HCT116 (cell line): Measurements from ENCODE around the gene NELL1. TPM values are rescaled to one million over a fixed set of nuclear protein-coding genes. Genes with fewer than 3 reads are reported as not detected.

Source experiments
- ATAC-seq: fragments of 200-7000 bp; cut with Tn5 transposase; 2 replicates; pipeline ENCODE4 v1.9.1; 2020; ENCODE audit warnings: mild to moderate bottlenecking, moderate library complexity
- BruUV-seq: library from RNA; stranded (reverse); fragments of 400-500 nt; replicated peaks from 2 replicates; lab custom pipeline; 2021; lab: Mats Ljungman, UMichigan
- CTCF ChIA-PET: fragments of 300-600 bp; sonication (Branson Sonifier 250); formaldehyde crosslinking; loops from one replicate; lab custom pipeline; 2021; ENCODE audit warnings: antibody characterized with exemption; lab: Charles Lee
- POLR2A ChIA-PET: fragments of 300-600, 350-600 bp; sonication (Branson Sonifier 250); formaldehyde crosslinking; loops from one replicate; lab custom pipeline; 2021; ENCODE audit warnings: antibody characterized with exemption; lab: Charles Lee
- RAD21 ChIA-PET, 2 experiments: fragments of 300-600 bp; sonication (Branson Sonifier 250); formaldehyde crosslinking; loops; one replicate each; lab custom pipeline; 2023; ENCODE audit warnings: low total read pairs in 2 of 2; ENCODE audit not compliant: uncharacterized antibody in 2 of 2, unreplicated experiment in 2 of 2, low non-redundant PET in 1 of 2; lab: Charles Lee
- DNase-seq: peaks from one replicate; pipeline ENCODE4 v3.0.0-alpha.2; 2010; ENCODE audit warnings: low read depth, low spot score
- H2AFZ ChIP-seq: fragments of 200-600 bp; shearing (Covaris generic), sonication (generic); 2 replicates; pipeline ENCODE4 v1.6.1; 2017; ENCODE audit warnings: low read depth, mixed run types, mixed read lengths, antibody characterized with exemption, low read length; ENCODE audit not compliant: poor library complexity, severe bottlenecking
- H3K27ac ChIP-seq: 2 replicates; pipeline ENCODE4 v1.5.1; 2012; ENCODE audit warnings: low read depth, low read length
- H3K27me3 ChIP-seq: fragments of 200-600 bp; sonication (generic); 2 replicates; pipeline ENCODE4 v1.6.1; 2016; ENCODE audit warnings: mixed run types, low read length, mixed read lengths; ENCODE audit not compliant: insufficient read depth
- H3K36me3 ChIP-seq, 2 experiments: fragments of 200-500 bp in 1 of 2; fragments of 200-600 bp in 1 of 2; sonication (Bioruptor generic) in 1 of 2; sonication (generic) in 1 of 2; 2 replicates each; pipeline versions ENCODE4 v1.5.1 to v1.6.1; 2014 to 2016; ENCODE audit warnings: low read length in 2 of 2, inconsistent platforms in 1 of 2, mixed read lengths in 1 of 2, mixed run types in 1 of 2; ENCODE audit not compliant: insufficient read depth in 2 of 2, control insufficient read depth in 1 of 2
- H3K4me1 ChIP-seq, 2 experiments: fragments of 200-600 bp in 1 of 2; sonication (generic) in 1 of 2; 2 replicates each; pipeline versions ENCODE4 v1.5.1 to v1.6.1; 2012 to 2017; ENCODE audit warnings: low read length in 2 of 2, inconsistent platforms in 1 of 2, mild to moderate bottlenecking in 1 of 2, mixed read lengths in 1 of 2, mixed run types in 1 of 2, moderate library complexity in 1 of 2; ENCODE audit not compliant: insufficient read depth in 2 of 2, control insufficient read depth in 1 of 2
- H3K4me2 ChIP-seq: fragments of 200-600 bp; sonication (generic); 2 replicates; pipeline ENCODE4 v1.6.1; 2017; ENCODE audit warnings: mixed run types, low read length, mixed read lengths
- H3K4me3 ChIP-seq, 2 experiments: fragments of 200-600 bp in 1 of 2; sonication (generic) in 1 of 2; replicated peaks in 1 of 2; 2 replicates each; pipeline ENCODE4 v1.5.1; 2011 to 2016; ENCODE audit warnings: low read length in 2 of 2, control low read depth in 1 of 2, low read depth in 1 of 2, mild to moderate bottlenecking in 1 of 2, mixed read lengths in 1 of 2, mixed run types in 1 of 2
- H3K79me2 ChIP-seq: fragments of 200-600 bp; sonication (generic); 2 replicates; pipeline ENCODE4 v1.6.1; 2017; ENCODE audit warnings: mild to moderate bottlenecking, mixed run types, low read length, moderate library complexity, mixed read lengths; ENCODE audit not compliant: insufficient read depth
- H3K9ac ChIP-seq: fragments of 200-600 bp; sonication (generic); 2 replicates; pipeline ENCODE4 v1.6.1; 2016; ENCODE audit warnings: low read length, mixed read lengths
- H3K9me2 ChIP-seq: fragments of 200-600 bp; sonication (generic), shearing (Covaris generic); 2 replicates; pipeline ENCODE4 v1.6.1; 2017; ENCODE audit warnings: mixed run types, mild to moderate bottlenecking, moderate library complexity; ENCODE audit not compliant: insufficient read depth
- H3K9me3 ChIP-seq, 2 experiments: fragments of 200-500 bp in 1 of 2; fragments of 200-600 bp in 1 of 2; sonication (Bioruptor generic) in 1 of 2; sonication (generic) in 1 of 2; 2 replicates each; pipeline ENCODE4 v1.6.1; 2014 to 2017; ENCODE audit warnings: low read length in 2 of 2, mixed read lengths in 2 of 2, inconsistent platforms in 1 of 2, low read depth in 1 of 2, mild to moderate bottlenecking in 1 of 2, mixed run types in 1 of 2, moderate library complexity in 1 of 2; ENCODE audit not compliant: control insufficient read depth in 1 of 2, insufficient read depth in 1 of 2
- H4K20me1 ChIP-seq: fragments of 200-600 bp; sonication (generic), shearing (Covaris generic); 2 replicates; pipeline ENCODE4 v1.6.1; 2017; ENCODE audit warnings: mixed run types, mild to moderate bottlenecking, moderate library complexity; ENCODE audit not compliant: insufficient read depth
- CEBPB ChIP-seq: IDR thresholded peaks from 2 replicates; pipeline ENCODE4 v1.6.1; 2012; ENCODE audit warnings: low read depth
- CTCF ChIP-seq, 3 experiments: fragments of 200-600 bp in 1 of 3; sonication (generic) in 1 of 3; IDR thresholded peaks in 2 of 3; conservative IDR thresholded peaks in 1 of 3; 2 replicates each; pipeline ENCODE4 v1.5.1; 2012 to 2017; ENCODE audit warnings: low read depth in 2 of 3, low read length in 2 of 3, antibody characterized with exemption in 1 of 3, borderline replicate concordance in 1 of 3, control low read depth in 1 of 3, mild to moderate bottlenecking in 1 of 3, mixed read lengths in 1 of 3, mixed run types in 1 of 3, moderate library complexity in 1 of 3; ENCODE audit not compliant: insufficient read depth in 1 of 3
- EGR1 ChIP-seq: IDR thresholded peaks from 2 replicates; pipeline ENCODE4 v1.6.1; 2012; ENCODE audit warnings: low read depth
- ELF1 ChIP-seq: IDR thresholded peaks from 2 replicates; pipeline ENCODE4 v1.6.1; 2012; ENCODE audit warnings: low read depth, borderline replicate concordance
- EZH2 ChIP-seq: fragments of 200-600 bp; sonication (generic); IDR thresholded peaks from 2 replicates; pipeline ENCODE4 v1.6.1; 2017; ENCODE audit warnings: antibody characterized with exemption, mixed run types
- EZH2phosphoT487 ChIP-seq: fragments of 200-600 bp; IDR thresholded peaks from 2 replicates; pipeline ENCODE4 v1.6.1; 2018; ENCODE audit warnings: antibody characterized with exemption, borderline replicate concordance
- FOSL1 ChIP-seq: IDR thresholded peaks from 2 replicates; pipeline ENCODE4 v1.6.1; 2012; ENCODE audit warnings: low read depth
- MAX ChIP-seq: IDR thresholded peaks from 2 replicates; pipeline ENCODE4 v1.6.1; 2012
- POLR2A ChIP-seq: IDR thresholded peaks from 2 replicates; pipeline ENCODE4 v1.7.0; 2011; ENCODE audit warnings: borderline replicate concordance; ENCODE audit not compliant: insufficient read depth, insufficient read length; ENCODE audit errors: extremely low read depth
- POLR2AphosphoS5 ChIP-seq: IDR thresholded peaks from 2 replicates; pipeline ENCODE4 v1.6.1; 2011; ENCODE audit warnings: mild to moderate bottlenecking, low read depth, low read length, moderate library complexity
- REST ChIP-seq: IDR thresholded peaks from 2 replicates; pipeline ENCODE4 v1.6.1; 2012; ENCODE audit warnings: low read depth
- SRF ChIP-seq: IDR thresholded peaks from 2 replicates; pipeline ENCODE4 v1.6.1; 2012; ENCODE audit warnings: low read depth
- YY1 ChIP-seq: IDR thresholded peaks from 2 replicates; pipeline ENCODE4 v1.6.1; 2011; ENCODE audit warnings: low read length, low read depth, moderate library complexity, mild to moderate bottlenecking; ENCODE audit not compliant: insufficient replicate concordance; ENCODE audit errors: extremely low read depth
- ZFX ChIP-seq: fragments of 450-650 bp; IDR thresholded peaks from 2 replicates; pipeline ENCODE4 v1.6.1; 2017
- intact Hi-C: fragments of 100-400 bp; cut with micrococcal nuclease; formaldehyde crosslinking; loops from 2 replicates; pipeline ENCODE4 v1.10.0; 2022
- total RNA-seq: library from RNA; stranded (reverse); gene quantifications from one replicate; pipeline ENCODE4 v1.2.1, GENCODE V29; 2021; ENCODE audit not compliant: unreplicated experiment

Gene NELL1
- total RNA-seq, 1 experiment from 2014 or later, result not detected

- Histone ChIP-seq H3K4me2 (no peak overlapping the region), H3K9me2 (no peaks in the 10 kb centered on the region), H3K36me3 (no peaks in the 10 kb centered on the region), H3K9ac (no peak overlapping the region), H2AFZ (no peak overlapping the region), H4K20me1 (no peaks in the 10 kb centered on the region), H3K4me3 (no peak overlapping the region), H3K4me1 (no peaks in the 10 kb centered on the region), H3K79me2 (no peaks in the 10 kb centered on the region), H3K27ac (no peak overlapping the region), H3K9me3 (peaks cover 11 to 17% of the 10 kb centered on the region in 2 experiments; a peak in 2 of 4 replicates), H3K27me3 (no peaks in the 10 kb centered on the region)
- TF ChIP-seq SRF, result no peak
- TF ChIP-seq FOSL1, result no peak
- no peak for TF ChIP-seq POLR2A
- no peak for TF ChIP-seq CTCF (IDR thresholded peaks at IDR 0.05 in 2 of 3, conservative IDR thresholded peaks at IDR 0.05 in 1 of 3; ENCODE audit: borderline replicate concordance in 1 of 3, insufficient read depth in 1 of 3, low read depth in 2 of 3, low read length in 2 of 3)
- TF ChIP-seq EZH2, result no peak
- no peak for TF ChIP-seq EZH2phosphoT487
- no peak for TF ChIP-seq ELF1
- no peak for TF ChIP-seq YY1
- TF ChIP-seq REST, result no peak
- no peak for TF ChIP-seq CEBPB
- TF ChIP-seq POLR2AphosphoS5, result no peak
- TF ChIP-seq ZFX, result no peak
- TF ChIP-seq MAX, result no peak
- no peak for TF ChIP-seq EGR1
- POLR2A ChIA-PET, result no interaction called here
- RAD21 ChIA-PET, result no interaction called here
- DNase-seq (no peak), ATAC-seq (no peak)
- CTCF ChIA-PET, result no interaction called here
- intact Hi-C loops, result no loop called here
- no TSS peak for BruUV-seq
These were observed 520.8 kb downstream of the NELL1 start for GRCh38 chr11:21190181-21190580.
